Stimulated activated CD4-positive, alpha-beta T cell treated with anti-CD3 and anti-CD28 coated beads, Interleukin-1b, Interleukin-23, amount 100 ng/mL, for 24 hours (primary cell): ENCODE measurements around the gene DRG1.
"Not testable (repeated sequence)": the region's sequence is repeated elsewhere in the genome, so short reads cannot be mapped to it uniquely, and the experiment has no call there.

Source experiments
- DNase-seq, 4 experiments: peaks; one replicate each; pipeline ENCODE4 v3.0.0-alpha.2; 2020; ENCODE audit warnings: low read depth in 4 of 4, low spot score in 1 of 4

DRG1 gene

DNA sequence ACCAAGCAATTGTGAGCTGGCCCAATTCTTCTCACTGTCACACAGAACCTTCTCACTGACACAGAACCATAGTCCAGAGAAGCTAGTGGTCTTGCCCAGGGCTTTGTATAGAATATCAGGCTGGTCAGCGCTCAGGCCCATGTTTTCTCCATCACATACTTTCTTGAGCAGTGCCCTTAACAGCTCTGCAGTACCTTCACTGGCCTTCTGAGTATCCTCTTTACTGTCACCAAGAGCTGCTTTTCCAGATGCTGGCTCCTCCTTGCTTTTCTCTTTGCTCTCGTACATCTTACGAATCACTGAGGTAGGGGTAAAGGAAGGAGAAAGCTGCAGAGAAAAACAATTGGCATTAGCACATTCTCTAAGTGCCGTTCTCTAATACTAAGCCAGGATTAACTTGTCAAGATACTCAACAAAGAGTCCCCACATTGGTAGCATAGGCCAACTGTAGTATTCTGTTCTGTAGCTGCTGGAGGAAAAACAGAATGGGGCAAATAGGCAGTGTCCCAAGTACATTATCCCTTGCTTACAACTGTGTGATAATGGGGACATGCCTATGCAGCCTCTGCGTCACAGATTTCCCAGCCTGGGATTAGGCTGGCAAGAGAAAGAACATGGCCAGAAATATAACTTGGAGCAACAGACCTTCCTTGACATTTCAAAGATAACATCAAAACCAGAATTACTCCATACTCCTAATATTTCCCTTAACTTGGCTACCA is 43.5 kb downstream of the DRG1 start:
- DNase-seq = no peak

DNA sequence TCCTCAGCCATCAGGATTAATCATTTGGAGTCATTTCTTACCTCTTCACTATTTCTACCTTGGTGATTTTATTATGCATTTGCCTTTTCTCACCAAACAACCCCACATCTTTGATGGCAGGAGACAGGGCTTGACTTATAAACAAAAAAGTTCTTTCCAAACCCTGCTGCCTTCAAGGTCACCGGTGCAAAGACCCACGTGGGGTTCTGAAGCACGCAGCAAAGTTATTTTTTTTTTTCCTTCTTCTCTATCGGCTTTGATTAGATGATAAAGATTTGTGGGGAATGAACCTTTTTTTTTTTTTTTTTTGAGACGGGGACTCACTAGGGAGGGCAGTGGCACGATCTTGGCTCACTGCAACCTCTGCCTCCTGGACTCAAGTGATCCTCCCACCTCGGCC is 44.1 kb downstream of the DRG1 start:
- no peak for DNase-seq

DNA sequence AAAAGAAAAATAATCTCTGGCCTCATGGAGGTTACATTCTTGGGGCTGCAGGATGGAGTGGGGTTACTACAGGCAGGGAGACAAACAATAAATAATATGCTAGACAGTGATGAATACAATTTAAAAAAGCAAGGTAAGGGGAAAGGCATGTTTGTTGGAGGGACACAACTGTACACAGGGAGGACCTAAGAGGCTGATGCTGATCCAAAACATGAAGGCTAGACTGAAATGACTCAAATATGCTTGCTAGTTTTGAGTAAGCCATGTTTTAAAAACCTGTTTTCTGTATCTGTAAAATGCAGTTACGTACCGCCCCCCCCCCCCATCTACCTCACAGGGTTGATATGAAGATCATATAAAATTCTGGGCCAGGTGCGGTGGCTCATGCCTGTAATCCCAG is 46.2 kb downstream of the DRG1 start:
- no peak for DNase-seq

DNA sequence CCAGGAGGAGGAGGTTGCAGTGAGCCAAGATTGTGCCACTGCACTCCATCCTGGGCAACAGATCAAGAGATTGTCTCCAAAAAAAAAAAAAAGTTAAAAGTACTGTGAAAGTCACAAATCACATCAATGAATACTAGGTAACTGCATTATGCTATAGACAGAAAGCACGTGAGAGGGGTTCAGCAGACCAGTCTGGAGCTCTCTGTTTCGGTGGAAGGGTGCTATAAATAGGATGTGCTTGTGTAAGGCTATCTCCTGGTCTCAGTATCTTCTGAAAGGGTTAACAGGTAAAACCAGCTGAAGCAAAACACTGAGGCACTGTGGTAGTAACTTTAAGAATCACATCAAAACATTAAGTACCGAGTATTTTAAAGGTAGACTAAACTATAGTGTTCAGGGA is 46.8 kb downstream of the DRG1 start:
- no peak for DNase-seq

DNA sequence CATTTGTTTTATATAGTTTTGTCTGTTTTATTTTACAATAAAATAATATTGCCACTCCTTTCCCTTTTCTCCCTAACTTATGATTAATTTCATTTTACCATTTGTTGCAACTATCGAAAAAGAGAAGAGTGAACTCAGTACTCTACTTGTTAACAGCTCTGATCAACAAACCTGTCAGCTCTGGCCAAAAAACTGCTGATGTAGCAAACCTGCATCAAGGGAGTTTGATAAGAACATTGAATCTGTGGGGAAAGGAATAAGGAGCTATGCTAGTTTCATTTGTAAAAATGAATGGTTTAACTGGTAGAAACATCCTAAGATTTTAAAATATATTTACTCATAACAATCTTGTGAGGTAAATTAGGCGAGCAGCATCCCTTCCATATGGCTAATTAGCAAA is 47.4 kb downstream of the DRG1 start:
- no peak for DNase-seq

DNA sequence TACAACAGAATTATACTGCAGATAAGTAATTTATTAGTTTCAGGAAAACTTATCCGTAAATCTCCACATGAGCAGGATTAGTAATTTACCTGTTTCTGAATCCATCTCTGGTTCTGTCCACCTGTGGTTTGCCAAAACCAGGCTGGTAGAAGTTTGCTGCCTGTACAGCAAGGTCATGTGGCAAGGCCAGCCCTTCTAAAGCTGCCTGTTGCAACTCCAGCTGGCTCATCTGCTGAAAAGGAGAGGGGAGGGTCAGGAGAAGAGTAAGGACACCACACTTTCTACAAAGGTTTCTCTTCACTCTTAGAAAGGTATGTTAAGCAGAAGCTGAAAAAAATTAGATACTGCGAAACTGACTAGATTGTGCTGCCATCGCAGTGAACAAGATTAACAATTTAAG is 47.9 kb downstream of the DRG1 start:
- DNase-seq = no peak

DNA sequence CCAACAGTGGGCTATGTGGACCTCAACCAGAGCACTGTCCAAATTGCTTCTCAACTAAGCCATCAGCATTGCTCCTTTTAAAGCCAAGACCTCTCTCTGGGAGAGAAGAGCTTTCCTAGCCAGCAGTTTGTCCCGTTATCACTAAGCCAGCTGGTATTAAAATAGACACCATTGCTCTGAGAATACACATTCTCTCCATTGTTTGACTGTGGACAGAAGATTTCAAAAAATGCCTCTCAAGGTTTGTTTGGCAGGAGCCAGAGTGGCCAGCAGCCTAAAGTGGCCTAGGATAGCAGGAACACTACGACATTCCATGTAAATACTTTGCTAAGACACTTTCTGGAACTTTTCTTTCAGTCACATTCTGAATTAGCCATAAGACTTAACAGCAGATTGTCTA is 49.0 kb downstream of the DRG1 start:
- DNase-seq = no peak

DNA sequence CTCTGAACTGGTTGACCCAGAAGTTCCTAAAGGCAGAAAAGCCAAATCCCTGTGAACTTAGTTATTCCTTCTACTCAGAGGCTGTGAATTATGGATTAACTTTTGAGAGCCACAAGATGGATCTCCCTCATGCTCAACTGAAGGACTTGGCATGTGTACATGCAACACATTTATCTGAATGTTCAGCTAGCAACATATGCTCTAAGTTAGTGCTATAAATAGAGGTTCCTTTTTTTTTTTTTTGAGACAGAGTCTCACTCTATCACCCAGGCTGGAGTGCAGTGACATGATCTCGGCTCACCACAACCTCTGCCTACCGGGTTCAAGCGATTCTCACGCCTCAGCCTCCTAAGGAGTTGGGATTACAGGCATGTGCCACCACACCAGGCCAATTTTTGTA is 50.1 kb downstream of the DRG1 start:
- DNase-seq = no peak

DNA sequence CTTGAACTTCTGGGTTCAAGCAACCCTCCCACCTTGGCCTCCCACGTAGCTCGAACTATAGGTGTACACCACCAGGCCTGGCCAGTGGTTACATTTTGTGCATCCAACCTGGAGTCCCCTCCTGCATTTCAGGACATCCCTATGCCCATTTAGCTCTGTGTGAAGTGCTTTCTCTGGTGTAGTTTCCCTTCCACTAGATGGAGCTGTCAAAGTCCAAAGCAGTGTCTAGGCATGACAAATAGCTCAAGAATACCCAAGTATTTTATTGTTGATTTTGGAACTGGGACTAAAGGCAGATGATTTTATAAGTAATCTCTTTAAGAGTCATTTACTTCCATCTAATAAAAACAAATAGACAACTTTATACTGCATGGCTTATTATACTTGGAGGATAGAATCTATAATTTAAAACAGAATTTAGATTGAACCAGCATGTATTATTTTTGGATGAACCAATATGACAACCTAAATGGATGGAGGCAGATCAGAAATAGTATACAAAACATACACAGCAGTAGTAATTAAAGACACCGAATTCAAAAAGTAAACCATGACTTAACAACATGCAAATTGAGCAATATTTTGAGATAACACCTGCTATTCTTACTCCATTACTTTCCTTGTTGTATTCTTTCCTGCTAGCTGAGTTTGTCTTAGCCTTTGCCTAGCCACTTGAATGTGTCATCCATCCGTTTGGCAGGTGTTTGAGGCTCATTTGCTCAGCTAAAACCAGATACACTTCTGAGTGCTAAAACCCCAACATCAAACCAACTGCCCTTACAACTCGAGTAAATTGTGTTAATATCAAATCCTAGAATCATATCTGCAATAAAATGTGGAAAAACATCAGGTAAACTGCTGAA is 52.5 kb downstream of the DRG1 start:
- DNase-seq = no peak

DNA sequence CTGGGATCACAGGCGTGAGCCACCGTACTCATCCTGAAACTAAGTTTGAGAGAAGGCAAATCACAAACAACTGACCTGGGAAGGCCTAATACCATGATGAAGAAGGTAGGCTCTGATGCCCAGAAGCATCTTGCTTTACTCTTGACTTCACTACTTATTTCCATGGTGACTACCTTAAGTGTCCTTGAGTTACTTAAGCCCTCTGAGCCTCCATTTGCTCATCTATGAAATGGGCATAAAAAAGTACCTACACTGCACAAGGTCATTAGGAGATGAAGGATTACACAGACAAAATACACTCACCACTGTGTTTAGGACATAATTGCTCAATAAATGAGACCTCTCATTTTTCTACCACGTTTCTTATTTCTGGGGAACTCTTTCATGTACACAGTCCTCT is 62.3 kb downstream of the DRG1 start:
- no peak for DNase-seq

DNA sequence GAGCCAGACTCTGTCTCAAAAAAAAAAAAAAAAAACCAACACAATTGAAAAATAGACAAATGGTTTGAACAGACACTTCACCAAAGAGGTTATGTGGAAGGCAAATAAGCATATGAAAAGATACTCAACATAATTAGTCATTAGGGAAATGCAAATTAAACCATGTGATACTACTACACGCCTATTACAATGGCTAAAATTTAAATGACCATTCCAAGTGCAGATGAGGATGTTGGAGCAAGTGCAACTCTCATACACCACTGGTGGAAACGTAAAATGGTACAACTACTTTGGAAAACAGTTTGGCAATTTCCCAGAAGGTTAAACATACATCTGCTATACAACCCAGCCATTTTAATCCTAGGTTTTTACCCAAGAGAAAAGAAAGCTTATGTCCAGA is 65.9 kb downstream of the DRG1 start:
- DNase-seq = no peak

DNA sequence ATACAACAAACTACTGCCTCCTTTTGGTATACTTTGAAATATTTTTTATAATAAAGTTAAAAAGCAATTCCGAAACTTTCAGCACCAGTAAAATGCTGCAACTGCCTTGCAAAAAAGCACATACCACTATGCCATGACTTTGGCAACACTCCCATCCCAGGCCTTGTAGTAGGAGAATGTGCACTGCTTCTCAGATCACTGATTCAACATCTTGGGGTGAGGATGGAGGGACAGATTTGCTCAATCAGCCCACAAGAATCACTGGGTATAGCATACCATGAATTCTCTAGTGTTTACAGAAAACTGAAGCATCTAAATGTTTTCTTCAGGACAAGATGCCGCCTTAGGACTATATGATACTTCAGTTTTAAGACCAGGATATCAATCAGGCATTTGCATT is 75.3 kb downstream of the DRG1 start:
- DNase-seq = no peak

DNA sequence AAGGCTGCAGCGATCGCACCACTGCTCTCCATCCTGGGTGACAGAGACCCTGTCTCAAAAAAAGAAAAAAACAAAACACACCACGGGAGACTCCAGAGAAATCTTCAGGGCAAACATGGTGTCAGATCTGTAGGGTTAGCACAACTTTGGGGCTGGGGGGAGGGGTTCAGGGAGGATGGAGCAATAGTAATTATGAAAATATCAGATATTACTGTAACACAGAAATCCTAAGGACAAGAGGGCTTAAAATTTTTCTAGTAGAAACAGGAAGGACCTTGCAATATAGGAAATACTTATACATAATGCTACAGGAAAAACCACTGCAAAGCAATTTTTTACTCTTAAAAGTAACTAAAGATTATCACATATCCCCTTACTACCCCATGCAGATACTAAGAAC is 76.4 kb downstream of the DRG1 start:
- DNase-seq = no peak

DNA sequence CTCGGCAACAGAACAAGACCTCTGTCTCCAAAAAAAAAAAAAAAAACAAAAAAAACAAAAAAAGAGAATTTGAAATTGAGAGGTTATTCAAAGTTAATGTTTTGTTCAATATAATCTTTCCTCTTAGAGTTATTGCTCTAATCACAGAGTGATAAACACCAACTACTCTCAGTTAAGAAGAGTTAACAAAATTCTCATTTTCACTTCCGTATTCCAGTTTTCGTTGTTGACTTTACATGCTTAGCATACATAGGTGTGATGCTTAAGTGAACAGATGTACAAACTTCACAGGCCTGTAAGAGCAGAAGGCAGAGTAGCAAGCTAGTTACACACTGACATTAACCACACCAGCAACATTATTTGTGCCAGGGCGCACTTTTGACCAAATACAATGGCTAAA is 77.9 kb downstream of the DRG1 start:
- DNase-seq = no peak

DNA sequence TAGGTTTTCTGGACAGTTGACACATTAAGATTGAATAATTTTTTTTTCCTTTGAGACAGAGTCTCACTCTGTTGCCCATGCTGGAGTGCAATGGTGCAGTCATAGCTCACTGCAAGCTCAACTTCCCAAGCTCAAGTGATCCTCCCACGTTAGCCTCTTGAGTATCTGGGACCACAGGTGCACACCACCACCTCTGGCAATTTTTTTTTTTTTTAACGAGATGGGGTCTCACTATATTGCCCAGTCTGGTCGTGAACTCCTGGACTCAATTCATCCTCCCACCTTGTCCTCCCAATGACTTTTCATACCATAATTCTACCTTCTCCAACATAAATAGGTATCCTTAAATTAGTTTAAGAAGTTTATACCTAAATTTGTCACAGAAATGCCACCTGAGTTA is 81.7 kb downstream of the DRG1 start:
- DNase-seq = no peak

DNA sequence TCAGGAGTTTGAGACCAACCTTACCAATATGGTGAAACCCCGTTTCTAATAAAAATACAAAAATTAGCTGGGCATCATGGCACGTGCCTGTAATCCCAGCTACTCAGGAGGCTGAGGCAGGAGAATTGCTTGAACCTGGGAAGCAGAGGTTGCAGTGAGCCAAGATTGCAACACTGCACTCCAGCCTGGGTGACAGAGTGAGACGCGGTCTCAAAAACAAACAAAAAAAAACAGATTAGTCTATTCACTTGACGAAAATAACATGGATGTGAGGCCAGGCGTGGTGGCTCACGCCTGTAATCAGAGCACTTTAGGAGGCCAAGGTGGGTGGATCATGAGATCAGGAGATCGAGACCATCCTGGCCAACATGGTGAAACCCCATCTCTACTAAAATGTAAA is 83.1 kb downstream of the DRG1 start:
- DNase-seq = not testable (repeated sequence)
